Cardiac fibroblast (primary cell): ENCODE data around the gene ID3.

Experiments used
- DNase-seq, 2 donors: peaks; one replicate each; pipeline versions ENCODE4 v3.0.0 to v3.0.0-alpha.2; 2010; ENCODE audit warnings: low read depth in 2 of 2
- H3K4me3 ChIP-seq, 2 donors: replicated peaks in 1 of 2; 1 replicate in 1 of 2; 2 replicates in 1 of 2; pipeline ENCODE4 v1.5.1; 2011; ENCODE audit warnings: low read depth in 2 of 2, low read length in 2 of 2, mild to moderate bottlenecking in 2 of 2, moderate library complexity in 1 of 2
- TF ChIP-seq, protein P1 (sequence below): IDR thresholded peaks from one replicate; pipeline ENCODE4 v1.5.1; 2011; ENCODE audit warnings: low read depth, mild to moderate bottlenecking, low read length, inconsistent platforms

ID3 gene

GRCh38 chr1:23568608-23569383 is 9.5 kb upstream of the ID3 start:
- H3K4me3 ChIP-seq, result peak overlapping the region; percentile 22 to 41
- TF ChIP-seq, protein P1, sequence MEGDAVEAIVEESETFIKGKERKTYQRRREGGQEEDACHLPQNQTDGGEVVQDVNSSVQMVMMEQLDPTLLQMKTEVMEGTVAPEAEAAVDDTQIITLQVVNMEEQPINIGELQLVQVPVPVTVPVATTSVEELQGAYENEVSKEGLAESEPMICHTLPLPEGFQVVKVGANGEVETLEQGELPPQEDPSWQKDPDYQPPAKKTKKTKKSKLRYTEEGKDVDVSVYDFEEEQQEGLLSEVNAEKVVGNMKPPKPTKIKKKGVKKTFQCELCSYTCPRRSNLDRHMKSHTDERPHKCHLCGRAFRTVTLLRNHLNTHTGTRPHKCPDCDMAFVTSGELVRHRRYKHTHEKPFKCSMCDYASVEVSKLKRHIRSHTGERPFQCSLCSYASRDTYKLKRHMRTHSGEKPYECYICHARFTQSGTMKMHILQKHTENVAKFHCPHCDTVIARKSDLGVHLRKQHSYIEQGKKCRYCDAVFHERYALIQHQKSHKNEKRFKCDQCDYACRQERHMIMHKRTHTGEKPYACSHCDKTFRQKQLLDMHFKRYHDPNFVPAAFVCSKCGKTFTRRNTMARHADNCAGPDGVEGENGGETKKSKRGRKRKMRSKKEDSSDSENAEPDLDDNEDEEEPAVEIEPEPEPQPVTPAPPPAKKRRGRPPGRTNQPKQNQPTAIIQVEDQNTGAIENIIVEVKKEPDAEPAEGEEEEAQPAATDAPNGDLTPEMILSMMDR, result no peak
- DNase-seq, result no peak

DNA sequence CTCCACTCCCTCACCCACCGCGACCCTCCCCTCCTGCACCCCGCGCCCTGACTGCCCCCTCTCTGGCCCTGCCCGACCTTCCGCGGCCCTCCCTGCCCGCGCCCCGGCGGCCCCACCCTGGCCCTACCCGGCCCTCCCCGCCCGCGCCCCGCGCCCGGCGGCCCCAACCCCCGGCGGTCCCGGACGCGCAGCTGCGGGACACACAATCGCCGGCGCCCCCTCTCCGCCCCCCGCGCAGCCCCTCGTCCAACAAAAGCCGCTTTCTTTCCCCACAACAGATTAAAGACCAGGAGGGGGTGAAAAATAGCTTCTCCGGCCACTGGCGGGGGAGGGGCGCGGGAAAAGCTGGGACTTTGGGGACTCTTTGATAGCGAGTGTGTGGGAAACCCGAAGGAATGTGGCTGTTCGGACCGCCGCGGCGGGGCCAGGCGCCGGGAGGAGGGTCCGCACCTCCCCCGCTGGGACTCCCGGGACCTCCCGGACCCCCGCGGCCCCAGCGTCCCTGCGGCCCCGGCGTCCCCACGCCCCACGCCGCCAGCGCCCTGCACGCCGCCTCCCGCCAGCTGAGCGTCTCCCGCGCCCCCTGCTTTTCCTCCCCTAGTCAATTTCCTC is 8.8 kb upstream of the ID3 start:
- peak overlapping the region; percentile 41 to 48 for H3K4me3 ChIP-seq
- TF ChIP-seq, protein P1, result no peak
- no peak for DNase-seq

GRCh38 chr1:23567629-23567995 is 8.3 kb upstream of the ID3 start:
- TF ChIP-seq, protein P1, result no peak
- peak overlapping the region; percentile 14 to 41 for H3K4me3 ChIP-seq
- no peak for DNase-seq

DNA sequence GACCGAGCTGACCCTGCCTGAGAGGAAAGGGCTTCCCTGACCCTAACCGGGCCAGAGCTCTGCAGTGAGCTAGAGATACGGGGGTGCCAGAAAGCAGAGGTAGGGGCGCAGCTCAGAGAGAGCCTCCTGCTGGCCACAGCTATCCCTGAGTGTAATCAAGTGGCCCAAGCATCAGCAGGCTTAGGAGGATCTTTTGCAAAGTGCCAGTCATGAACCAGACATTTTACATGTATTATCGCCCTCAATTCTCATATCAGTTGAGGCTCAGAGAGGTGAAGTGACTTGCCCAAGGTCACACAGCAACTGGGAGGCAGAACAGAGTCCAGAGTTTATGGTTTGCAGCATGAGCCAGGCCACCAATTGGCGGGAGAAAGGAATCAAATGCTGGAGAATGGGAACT is 7.0 kb upstream of the ID3 start:
- TF ChIP-seq, protein P1, result peak; percentile 31
- H3K4me3 ChIP-seq, result no peak overlapping the region
- no peak for DNase-seq

- no peak for DNase-seq
- TF ChIP-seq, protein P1, result no peak
- no peak overlapping the region for H3K4me3 ChIP-seq
Measured at GRCh38 chr1:23565776-23566175, 6.5 kb upstream of the ID3 start.

DNA sequence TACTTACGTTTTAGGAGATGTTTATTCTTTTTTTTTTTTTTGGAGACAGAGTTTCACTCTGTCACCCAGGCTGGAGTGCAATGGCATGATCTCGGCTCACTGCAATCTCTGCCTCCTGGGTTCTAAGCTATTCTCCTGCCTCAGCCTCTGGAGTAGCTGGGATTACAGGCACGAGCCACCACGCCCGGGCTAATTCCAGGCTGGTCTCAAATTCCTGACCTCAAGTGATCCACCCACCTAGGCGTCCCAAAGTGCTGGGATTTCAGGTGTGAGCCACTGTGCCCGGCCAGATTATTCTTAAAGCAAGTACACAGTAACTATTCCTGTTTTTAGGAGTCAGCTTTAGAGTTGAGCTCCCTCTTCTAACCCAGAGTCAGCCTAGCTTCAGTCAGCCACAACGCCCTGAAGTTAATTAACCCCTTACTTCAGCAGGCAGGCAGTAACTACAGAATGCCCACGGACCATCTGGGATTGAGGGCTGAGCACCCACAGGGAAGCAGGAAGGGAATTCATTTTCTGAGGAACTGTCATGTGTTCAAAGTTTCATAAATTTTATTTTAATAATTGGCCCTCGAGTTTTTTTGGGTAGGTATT is 5.3 kb upstream of the ID3 start:
- TF ChIP-seq, protein P1, result no peak
- DNase-seq, result no peak
- no peak overlapping the region for H3K4me3 ChIP-seq
